TTC549 (cell line): ENCODE results near the gene AP2A2.

ENCODE experiments used
- FAIRE-seq: peaks from 2 replicates; lab custom pipeline; 2012; peaks lifted over from hg19 to GRCh38; lab: Jason Lieb, UNC

The AP2A2 gene

DNA sequence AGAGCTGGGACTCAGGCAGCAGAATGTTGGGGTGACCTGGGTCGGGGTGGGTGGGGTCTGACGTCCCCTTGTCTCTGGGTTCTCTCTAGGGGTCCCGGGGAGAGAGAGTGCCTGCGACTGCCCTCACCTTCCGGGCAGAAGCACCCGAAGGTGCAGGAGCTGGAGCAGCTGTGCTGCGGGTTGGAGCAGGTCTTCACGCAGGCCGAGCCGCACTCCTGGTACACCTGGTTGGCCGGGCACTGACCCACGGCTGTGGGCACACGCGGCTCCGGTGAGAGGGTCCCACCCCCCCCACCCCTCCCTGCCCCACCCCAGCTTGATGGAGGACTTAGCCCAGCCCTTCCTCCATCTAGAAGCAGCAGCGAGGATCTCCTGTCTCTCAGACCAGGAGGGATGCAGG is 104.4 kb downstream of the AP2A2 start:
- no peak for FAIRE-seq

- no peak for FAIRE-seq
These were observed 104.9 kb downstream of the AP2A2 start for GRCh38 chr11:1030556-1030955.

GRCh38 chr11:1031121-1031899 is 105.6 kb downstream of the AP2A2 start:
- no peak for FAIRE-seq

DNA sequence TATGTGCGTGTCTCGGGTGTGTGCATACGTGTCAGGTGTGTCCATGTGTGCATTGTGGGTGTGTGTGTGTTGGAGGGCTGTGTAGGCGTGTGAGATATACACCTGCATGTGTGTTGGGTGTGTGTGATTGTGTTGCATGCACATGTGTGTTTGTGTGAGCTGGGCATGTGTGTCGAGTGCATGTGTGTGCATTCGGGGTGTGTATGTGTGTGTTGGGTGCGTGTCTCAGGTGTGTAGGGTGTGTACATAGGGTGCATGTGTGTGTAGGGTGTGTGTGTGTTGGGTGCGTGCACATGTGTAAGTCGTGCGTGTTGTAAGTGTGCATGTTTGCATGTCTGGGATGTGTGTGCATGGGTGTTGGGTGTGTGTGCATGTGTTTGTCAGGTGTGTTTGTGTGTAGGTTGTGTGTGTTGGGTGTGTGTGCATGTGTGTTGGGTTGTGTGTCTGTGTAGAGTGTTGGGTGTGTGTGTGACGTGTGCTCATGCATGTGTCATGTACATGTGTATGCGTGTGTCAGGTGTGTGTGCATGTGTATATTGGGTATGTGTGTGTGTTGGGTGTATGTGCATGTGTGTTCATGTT is 106.7 kb downstream of the AP2A2 start:
- no peak for FAIRE-seq

GRCh38 chr11:1033016-1033798 is 107.5 kb downstream of the AP2A2 start:
- FAIRE-seq: no peak

DNA sequence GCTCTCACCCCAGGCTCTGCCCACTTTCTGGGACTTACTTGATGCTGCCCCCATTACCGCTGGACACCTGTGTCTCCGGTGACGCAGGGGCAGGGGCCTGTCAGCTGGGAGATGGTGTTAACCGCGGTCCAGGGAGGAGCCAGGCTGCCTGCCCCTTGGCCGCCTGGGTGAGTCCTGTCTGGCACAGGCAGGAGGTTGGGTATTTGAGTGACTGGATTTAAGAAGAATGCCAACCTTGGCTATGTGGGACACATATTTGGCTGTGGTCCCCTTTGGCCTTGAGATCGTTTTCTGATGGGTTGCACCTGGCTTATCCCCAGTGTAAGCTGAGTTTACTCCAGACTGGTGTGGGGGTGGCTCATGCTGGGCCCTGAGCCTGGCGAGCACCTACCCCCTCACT is 108.3 kb downstream of the AP2A2 start:
- FAIRE-seq: no peak

- no peak for FAIRE-seq
These were observed 109.0 kb downstream of the AP2A2 start for GRCh38 chr11:1034456-1035295.

- FAIRE-seq: no peak
These were observed 110.1 kb downstream of the AP2A2 start for GRCh38 chr11:1035577-1036283.

- no peak for FAIRE-seq
These were observed 110.7 kb downstream of the AP2A2 start, which contains the start of gene MUC6 for GRCh38 chr11:1036303-1036923. TSS of gene MUC6 (minus strand) at chr11:1036718. CDS start at chr11:1036655, 63 bp downstream.

DNA sequence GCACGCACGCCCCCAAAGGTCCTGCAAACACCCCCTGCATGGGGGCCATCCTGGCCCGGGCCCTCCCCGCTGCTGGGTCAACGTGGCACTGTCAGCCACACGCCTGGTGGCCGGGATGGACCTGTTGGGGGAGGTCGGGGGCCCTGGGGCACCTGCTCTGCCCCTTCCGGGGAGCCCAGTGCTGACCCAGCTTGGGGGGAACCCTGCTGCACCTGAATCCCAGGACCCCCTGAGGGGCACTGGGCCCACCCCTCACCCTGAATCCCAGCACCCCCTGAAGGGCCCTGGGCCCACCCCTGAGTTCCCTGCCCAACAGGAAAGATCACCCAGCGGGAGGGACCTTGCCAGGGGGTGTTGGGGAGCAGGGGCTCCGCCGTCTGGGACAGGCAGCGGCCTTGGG is 111.3 kb downstream of the AP2A2 start:
- FAIRE-seq: no peak

- FAIRE-seq: no peak
These were observed 111.9 kb downstream of the AP2A2 start for GRCh38 chr11:1037506-1038055.

GRCh38 chr11:1038361-1038760 is 112.7 kb downstream of the AP2A2 start:
- no peak for FAIRE-seq

DNA sequence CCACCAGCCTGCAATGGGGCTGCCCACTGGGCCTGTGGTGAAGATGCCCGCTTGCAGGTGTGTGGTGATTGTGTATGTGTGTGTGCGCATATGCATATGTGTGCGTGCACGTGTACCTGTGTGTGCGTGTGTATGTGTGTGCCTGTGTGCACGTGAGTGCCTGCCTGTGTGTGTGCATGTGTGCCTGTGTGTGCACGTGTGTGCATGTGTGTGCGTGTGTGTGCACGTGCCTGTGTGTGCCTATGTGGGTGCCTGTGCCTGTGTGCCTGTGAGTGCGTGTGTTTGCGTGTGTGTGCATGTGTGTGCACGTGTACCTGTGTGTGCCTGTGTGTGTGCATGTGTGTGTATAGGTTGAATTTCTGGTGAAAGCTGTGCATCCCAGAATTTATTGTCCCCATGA is 113.3 kb downstream of the AP2A2 start:
- FAIRE-seq: no peak

DNA sequence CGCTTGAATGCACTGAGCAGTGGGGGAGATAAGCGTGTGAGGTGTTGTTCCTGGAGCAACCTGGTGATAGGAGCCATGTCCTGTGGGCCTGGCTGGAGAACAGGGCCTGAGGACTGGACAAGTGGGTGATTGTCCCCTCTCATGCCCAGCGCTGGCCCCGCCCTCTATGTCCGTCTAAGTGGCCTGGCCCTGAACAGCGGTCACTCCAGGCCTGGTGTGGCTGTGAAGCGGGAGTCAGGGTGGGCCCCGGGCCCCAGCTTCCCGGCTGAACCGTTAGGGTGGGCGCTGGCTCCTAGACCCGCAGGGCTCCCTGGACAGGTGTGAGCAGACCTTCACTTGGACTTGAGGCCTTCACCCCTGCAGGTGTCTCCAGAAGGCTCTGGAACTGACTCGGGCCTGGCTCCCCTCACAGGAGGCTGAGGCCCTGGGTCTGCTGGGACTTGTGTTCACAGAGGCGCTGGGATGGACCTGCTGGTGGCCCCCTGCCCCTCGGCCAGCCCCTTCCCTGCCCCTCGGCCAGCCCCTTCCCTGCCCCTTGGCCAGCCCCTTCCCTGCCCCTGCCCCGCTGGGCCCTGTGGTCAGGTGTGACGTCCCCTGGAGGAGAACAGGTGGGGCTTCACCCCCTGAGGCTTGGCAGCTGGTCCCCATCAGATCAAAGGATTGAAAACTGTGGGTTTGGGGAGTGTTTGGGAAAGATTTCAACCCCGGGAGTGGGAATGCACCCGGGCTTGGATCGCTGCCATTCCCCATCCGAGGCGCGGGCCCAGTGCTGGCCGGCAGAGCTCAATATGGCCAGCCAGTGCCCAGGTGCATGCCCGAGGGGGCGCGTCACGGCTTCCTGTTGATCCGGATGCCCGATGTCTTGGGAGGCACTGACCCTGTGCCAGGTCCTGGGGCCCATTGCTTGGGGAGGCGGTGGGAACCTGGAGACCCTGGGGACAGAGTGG is 114.1 kb downstream of the AP2A2 start:
- FAIRE-seq: no peak

GRCh38 chr11:1040428-1041148 is 114.9 kb downstream of the AP2A2 start:
- FAIRE-seq: no peak

GRCh38 chr11:1041149-1041467 is 115.4 kb downstream of the AP2A2 start:
- FAIRE-seq: no peak

GRCh38 chr11:1041471-1041870 is 115.8 kb downstream of the AP2A2 start:
- no peak for FAIRE-seq

GRCh38 chr11:1041936-1042608 is 116.4 kb downstream of the AP2A2 start:
- FAIRE-seq: no peak
